LNCaP clone FGC (cell line): ENCODE results near the gene NDUFB7.
"Not testable (repeated sequence)": the region's sequence is repeated elsewhere in the genome, so short reads cannot be mapped to it uniquely, and the experiment has no call there.

Experiments used
- DNase-seq: peaks from one replicate; pipeline ENCODE4 v3.0.0-alpha.2; 2011; ENCODE audit warnings: low read depth
- H3K4me3 ChIP-seq: 2 replicates; pipeline ENCODE4 v1.5.1; 2011; ENCODE audit warnings: mild to moderate bottlenecking, low read depth, low read length, control low read depth
- CTCF ChIP-seq: IDR thresholded peaks from 2 replicates; pipeline ENCODE4 v1.5.1; 2012; ENCODE audit warnings: mild to moderate bottlenecking; ENCODE audit not compliant: control insufficient read depth, insufficient read depth; ENCODE audit errors: extremely low read depth

The NDUFB7 gene

DNA sequence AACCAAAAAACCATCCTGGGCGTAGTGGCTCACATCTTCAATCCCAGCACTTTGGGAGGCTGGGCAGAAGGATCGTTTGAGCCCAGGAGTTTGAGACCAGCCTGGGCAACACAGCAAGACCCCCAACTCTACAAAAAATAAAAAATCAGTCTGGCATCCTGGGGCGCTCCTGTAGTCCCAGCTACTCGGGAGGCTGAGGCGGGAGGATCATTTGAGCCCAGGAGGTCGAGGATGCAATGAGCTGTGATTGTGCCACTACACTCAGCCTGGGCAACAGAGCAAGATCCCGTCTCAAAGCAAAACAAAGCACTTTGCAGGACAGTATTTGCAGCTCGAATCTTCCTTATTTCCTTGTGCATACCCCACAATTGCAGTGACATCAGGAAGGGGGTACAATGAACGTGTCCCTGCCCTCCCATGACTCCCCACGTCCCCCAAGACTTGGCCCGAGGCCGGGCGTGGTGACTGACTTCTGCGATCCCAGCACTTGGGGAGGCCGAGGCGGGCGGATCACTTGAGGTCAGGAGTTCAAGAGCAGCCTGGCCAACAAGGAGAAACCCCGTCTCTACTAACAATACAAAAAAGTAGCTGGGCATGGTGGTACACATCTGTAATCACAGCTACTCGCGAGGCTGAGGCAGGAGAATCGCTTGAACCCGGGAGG lies 870 bp downstream of the NDUFB7 start:
- DNase-seq, result no peak
- peak overlapping the region; percentile 99 for H3K4me3 ChIP-seq
- no peak for TF ChIP-seq CTCF

DNA sequence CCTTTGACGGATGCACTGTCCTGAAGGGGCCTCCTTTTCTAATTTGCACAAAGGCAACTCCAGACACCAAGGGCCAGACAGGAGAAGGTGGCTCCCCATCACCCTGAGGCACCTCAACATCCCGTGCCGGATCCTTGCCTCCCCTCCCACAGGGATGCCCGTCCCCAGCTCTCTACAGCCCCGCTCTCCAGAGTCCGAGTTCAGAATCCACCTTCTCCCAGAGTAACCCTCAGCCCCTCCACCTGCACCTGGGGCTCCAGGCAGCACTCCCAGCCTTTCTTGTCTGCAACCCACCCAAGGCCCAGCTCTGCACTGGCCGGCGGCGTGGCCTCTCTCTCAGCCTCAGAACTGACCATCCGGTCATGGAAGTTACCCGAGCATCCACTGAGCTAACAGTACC lies 4.8 kb downstream of the NDUFB7 start:
- H3K4me3 ChIP-seq, result no peak overlapping the region
- no peak for DNase-seq
- TF ChIP-seq CTCF, result no peak

- DNase-seq, result no peak
- TF ChIP-seq CTCF, result no peak
- no peak overlapping the region for H3K4me3 ChIP-seq
Measured at GRCh38 chr19:14566712-14567077, 5.2 kb downstream of the NDUFB7 start.

DNA sequence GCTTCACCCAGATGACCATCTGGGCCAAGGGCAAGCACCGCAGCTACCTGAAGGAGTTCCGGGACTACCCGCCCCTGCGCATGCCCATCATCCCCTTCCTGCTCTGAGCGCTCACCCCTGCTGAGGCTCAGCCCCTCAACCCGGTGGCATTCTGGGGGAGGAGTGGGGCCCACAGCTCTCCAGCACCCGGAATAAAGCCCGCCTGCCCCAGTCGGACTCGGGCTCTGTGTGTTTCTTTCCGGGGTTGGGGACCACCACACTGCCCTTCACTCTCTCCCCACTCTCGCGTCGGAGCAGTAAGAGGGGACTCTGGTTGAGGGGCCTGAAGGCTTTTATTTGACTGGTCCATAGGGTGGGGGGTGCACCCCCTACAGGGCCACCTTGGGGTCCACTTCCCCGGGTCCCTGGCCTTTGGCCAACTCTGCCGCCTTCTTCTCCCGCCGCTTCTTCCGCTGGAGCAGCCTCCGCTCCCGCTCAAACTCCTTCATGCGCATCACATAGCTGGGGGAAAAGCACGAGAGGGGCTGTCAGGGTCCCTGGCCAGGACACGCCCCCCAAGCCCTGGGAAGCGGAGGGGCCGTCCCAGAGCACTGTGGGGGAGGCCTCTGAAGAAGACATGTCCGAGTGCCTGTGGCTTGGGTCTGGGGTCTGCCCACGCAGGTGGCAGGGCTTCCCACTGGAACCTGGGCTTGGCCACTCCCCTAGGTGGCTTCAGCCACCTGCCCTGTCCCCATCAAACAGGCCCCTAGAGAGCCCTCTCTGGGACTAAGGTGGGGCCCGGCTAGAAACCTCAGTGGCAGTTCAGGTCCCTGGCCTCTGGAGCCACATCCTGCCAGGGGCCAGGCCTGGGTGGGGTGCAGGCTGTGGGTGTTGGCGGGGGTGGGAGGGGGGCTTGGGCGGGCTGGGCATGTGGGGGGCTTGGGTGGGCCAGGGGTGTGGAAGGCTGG lies 5.8 kb downstream of the NDUFB7 start:
- no peak for DNase-seq
- TF ChIP-seq CTCF, result no peak
- no peak overlapping the region for H3K4me3 ChIP-seq

DNA sequence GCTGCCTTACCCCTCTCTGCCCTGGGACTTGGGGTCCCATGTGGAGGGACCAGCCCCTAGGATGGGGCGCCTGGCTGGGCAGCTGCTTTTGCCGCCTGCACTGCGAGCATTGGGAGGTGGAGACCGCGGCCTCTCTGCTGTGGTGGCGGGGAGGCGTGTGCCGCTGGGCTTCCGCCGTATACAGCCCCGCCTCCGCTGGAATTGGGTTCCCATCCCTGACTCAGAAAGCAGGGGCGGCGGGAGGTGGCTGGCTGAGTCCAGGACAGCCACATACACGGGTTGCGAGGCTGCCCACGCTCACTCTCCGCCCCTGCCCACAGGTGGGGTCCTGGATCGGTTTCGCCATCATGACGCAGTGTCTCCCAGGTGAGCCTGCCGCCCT lies 6.6 kb downstream of the NDUFB7 start:
- H3K4me3 ChIP-seq, result no peak overlapping the region
- no peak for TF ChIP-seq CTCF
- DNase-seq, result no peak

DNA sequence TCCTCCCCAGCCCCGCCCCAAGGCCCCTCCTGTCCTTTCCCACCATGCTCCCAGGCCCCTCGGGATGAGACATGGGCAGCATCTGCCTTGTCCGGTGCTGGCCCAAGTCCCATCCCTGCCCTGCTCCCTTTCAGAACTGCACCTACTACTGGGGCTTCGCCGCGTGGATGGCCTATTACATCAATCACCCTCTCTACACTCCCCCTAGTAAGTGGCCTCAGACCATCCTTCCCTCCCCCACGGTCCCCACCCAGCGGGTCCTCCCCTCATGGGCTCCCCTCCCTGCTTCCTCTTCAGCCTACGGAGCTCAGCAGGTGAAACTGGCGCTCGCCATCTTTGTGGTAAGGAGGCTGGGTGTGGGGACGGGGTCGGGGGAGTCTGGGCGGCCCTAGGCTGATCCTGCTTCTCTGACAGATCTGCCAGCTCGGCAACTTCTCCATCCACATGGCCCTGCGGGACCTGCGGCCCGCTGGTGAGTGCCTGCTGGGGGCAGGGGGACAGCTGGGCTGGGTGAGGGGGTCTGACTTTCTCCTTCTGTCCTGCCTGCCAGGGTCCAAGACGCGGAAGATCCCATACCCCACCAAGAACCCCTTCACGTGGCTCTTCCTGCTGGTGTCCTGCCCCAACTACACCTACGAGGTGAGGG lies 7.1 kb downstream of the NDUFB7 start:
- H3K4me3 ChIP-seq, DNase-seq: not testable (repeated sequence)

DNA sequence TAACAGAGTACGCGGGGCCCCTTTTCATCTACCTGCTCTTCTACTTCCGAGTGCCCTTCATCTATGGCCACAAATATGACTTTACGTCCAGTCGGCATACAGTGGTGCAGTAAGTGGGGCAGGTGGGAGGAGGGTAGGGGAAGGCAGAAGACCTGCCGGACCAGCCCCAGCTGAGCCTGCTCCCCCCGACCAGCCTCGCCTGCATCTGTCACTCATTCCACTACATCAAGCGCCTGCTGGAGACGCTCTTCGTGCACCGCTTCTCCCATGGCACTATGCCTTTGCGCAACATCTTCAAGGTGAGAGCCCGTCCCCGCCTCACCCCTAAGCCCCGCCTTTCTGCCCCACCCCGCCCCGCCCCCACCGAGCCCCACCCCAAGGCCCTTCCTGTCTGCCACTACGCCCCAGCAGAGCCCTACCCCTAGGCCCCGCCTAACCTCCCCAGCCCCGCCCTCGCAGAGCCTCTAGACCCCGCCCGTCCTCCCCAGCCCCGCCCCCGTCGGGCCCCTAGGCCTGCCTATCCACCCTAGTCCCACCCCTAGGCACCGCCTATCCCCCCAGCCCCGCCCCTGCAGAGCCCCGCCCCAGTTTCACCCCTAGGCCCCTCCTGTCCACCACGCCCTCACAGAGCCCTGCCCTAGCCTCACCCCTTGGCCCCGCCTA lies 7.7 kb downstream of the NDUFB7 start:
- DNase-seq, result no peak

More for the DNA sequence above, 7.7 kb downstream of the NDUFB7 start:
- H3K4me3 ChIP-seq, result no peak overlapping the region
- no peak for TF ChIP-seq CTCF
